K562 (cell line): ENCODE measurements around the gene EML2. TPM values are rescaled to one million over a fixed set of nuclear protein-coding genes. Genes with fewer than 3 reads are reported as not detected.

Source experiments
- E2F3 ChIP-seq: fragments of 250-450 bp; sonication (Bioruptor Pico); IDR thresholded peaks from 2 replicates; pipeline ENCODE4 v1.4.0; 2020; ENCODE audit warnings: mild to moderate bottlenecking
- FOXJ3 ChIP-seq: sonication (generic); formaldehyde crosslinking; IDR thresholded peaks from 2 replicates; pipeline ENCODE4 v1.4.0; 2020; ENCODE audit warnings: mild to moderate bottlenecking, missing genetic modification reagents
- GTF2B ChIP-seq: IDR thresholded peaks from 2 replicates; pipeline ENCODE4 v1.6.1; 2011; ENCODE audit not compliant: insufficient read length; ENCODE audit errors: extremely low read depth
- NR0B1 ChIP-seq: fragments of 450-650 bp; IDR thresholded peaks from one replicate; pipeline ENCODE4 v1.6.1; 2018; ENCODE audit warnings: mild to moderate bottlenecking, moderate library complexity; ENCODE audit not compliant: partially characterized antibody
- ZBTB7A ChIP-seq: IDR thresholded peaks from 2 replicates; pipeline ENCODE4 v1.6.1; 2011; ENCODE audit warnings: low read depth, mild to moderate bottlenecking, low read length, moderate library complexity, borderline replicate concordance; ENCODE audit not compliant: control insufficient read depth
- polyA plus RNA-seq, 8 experiments: library from polyadenylated mRNA; depleted of rRNA in 4 of 8; stranded (reverse) in 5 of 8; unstranded in 3 of 8; fragments of >200 nt; fragmentation: Nextera tagmentation in 2 of 8; fragmentation: Illumina TruSeq in 1 of 8; extraction: Ambion mirVana in 2 of 8; extraction: Trizol in 1 of 8; gene quantifications; 2 replicates each; pipeline versions ENCODE4 v1.2.1 to v1.2.3, GENCODE V29; 2011 to 2014; ENCODE audit warnings: inconsistent platforms in 1 of 8, missing spikeins in 1 of 8
- total RNA-seq, 7 experiments: library from RNA; depleted of rRNA in 6 of 7; stranded (reverse); fragments of >200 nt in 6 of 7; fragmentation: Illumina TruSeq in 2 of 7; extraction: Trizol in 2 of 7; gene quantifications; 2 replicates each; pipeline versions ENCODE4 v1.2.1 to v1.2.3, GENCODE V29; 2011 to 2021; ENCODE audit warnings: low replicate concordance in 1 of 7
- TF ChIP-seq, protein P1 (sequence below): fragments of 250-450 bp; sonication (Bioruptor Pico); IDR thresholded peaks from 2 replicates; pipeline ENCODE4 v1.5.0; 2021; ENCODE audit warnings: mild to moderate bottlenecking, moderate library complexity
- TF ChIP-seq, protein P2 (sequence below): fragments of 450-650 bp; IDR thresholded peaks from 2 replicates; pipeline ENCODE4 v1.6.1; 2017; ENCODE audit warnings: mild to moderate bottlenecking, moderate library complexity

Gene EML2
- total and polyA plus RNA-seq, 9 of the 15 experiments (the other 6 are each of a cell fraction or from before 2014, with no cell fraction given), result 2.6 to 69.6 (median 24.8) TPM

GRCh38 chr19:45653634-45654033, 14.4 kb upstream of the EML2 start (continued):
- TF ChIP-seq E2F3 (CRISPR knock-in tag), result no peak
- TF ChIP-seq, protein P1, sequence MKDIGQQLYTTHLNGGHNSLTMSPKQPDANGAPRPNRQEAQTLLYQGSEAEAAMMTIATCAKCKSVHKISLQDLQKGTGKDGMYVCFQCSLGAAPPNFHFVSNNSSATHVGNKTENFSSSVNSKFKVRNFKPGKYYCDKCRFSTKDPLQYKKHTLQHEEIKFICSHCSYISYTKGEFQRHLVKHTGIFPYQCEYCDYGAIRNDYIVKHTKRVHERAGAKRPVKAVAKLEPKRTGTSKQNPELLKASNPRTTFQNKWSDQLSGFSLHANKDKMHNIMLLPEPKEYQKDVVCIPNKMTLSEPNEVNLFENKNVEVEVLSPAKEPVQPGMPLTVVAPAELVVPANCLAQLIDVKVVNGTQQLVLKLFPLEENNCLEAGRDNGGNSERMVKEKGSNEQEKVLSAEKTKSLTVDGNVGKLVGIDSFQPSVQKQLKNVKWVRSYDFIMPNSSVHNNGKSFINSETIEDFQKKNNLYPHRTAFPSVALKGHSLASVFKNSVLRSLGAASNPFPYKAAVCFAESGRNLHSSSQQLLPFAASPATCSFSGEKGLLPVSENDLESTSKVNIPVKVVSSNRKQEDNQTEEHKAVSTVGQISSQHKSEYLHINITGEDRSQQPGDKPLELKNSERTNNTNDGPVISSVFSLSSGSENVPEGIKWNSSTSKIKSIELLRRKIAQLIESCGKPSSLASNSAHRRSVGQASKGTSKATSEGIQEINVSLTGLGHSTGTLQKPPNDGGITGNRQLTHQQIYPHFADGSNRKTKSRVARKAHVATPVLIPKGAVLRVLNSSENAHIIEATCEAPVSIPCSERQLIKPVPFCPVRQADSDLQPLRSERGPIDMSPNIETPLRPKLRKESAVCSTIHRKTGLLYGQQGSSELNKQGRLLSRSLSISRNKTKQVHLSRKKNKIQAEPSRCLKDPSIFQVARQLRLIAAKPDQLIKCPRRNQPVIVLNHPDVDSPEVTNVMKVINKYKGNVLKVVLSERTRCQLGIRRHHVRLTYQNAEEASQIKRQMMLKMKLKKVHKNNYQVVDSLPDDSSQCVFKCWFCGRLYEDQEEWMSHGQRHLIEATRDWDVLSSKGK (CRISPR knock-in tag), result no peak
- TF ChIP-seq, protein P2, sequence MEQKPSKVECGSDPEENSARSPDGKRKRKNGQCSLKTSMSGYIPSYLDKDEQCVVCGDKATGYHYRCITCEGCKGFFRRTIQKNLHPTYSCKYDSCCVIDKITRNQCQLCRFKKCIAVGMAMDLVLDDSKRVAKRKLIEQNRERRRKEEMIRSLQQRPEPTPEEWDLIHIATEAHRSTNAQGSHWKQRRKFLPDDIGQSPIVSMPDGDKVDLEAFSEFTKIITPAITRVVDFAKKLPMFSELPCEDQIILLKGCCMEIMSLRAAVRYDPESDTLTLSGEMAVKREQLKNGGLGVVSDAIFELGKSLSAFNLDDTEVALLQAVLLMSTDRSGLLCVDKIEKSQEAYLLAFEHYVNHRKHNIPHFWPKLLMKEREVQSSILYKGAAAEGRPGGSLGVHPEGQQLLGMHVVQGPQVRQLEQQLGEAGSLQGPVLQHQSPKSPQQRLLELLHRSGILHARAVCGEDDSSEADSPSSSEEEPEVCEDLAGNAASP, result no peak
- TF ChIP-seq GTF2B, result no peak
- TF ChIP-seq NR0B1, result no peak
- no peak for TF ChIP-seq FOXJ3 (CRISPR knock-in tag)
- peak; percentile 71; the same call in 1 of the 2 replicates for TF ChIP-seq ZBTB7A
